ENCODE data around the gene ATF5. TPM values are rescaled to one million over a fixed set of nuclear protein-coding genes. Genes with fewer than 3 reads are reported as not detected.

ATF5 gene
- total and polyA plus RNA-seq, 2 of the 8 experiments (the other 6 are each of a cell fraction or from before 2014, with no cell fraction given) = 6.2 to 13.1 TPM

GRCh38 chr19:49954933-49955332, 25.9 kb downstream of the ATF5 start:
- DNase-seq (ENCODE audit: low read depth in 1 of 2, low spot score in 2 of 2) = no peak
- peaks cover 0 to 17% (median 9%) of the 10 kb centered on the region in 4 experiments; a peak in 6 of 7 replicates for H3K4me1 ChIP-seq (replicated peaks in 1 of 4; ENCODE audit: control insufficient read depth in 3 of 4, insufficient read depth in 4 of 4, low read length in 3 of 4)
- no peaks in the 10 kb centered on the region for H3K79me2 ChIP-seq (ENCODE audit: control insufficient read depth in 1 of 2, insufficient read depth in 2 of 2, low read length in 2 of 2)
- H3K56ac ChIP-seq (replicated peaks; ENCODE audit: insufficient read length, low read depth, low read length) = no peak overlapping the region
- no peak overlapping the region for H2BK15ac ChIP-seq (ENCODE audit: low read length)
- POLR2A ChIA-PET (ENCODE audit: partially characterized antibody) = interaction anchor here (1.2 to 2.1 kb wide), 2 partner anchors 22 to 26 kb away, joined by 4 to 10 read pairs; partner anchors contain the start of genes ATF5 and NUP62
- no peak overlapping the region for H2BK12ac ChIP-seq (ENCODE audit: low read depth, low read length)
- no peak overlapping the region for H3K4me2 ChIP-seq (ENCODE audit: insufficient read depth in 1 of 2, low read depth in 2 of 2, low read length in 2 of 2)
- peaks cover 0 to 1% of the 10 kb centered on the region in 2 experiments for H4K20me1 ChIP-seq (replicated peaks in 1 of 2; ENCODE audit: control insufficient read depth in 1 of 2, insufficient read depth in 2 of 2, low read length in 2 of 2)
- FAIRE-seq = no peak
- H3K4me3 ChIP-seq (ENCODE audit: extremely low read depth in 1 of 4, insufficient read depth in 2 of 4, low read depth in 3 of 4, low read length in 4 of 4) = no peak overlapping the region
- no peak overlapping the region for H4K91ac ChIP-seq (replicated peaks; ENCODE audit: insufficient read length, low read length)
- 85% methylated on average over 11 of the region's 11 CpGs; no CpG with 5 or more reads in 1 of the 2 experiments for WGBS, 2 experiments (ENCODE audit: extremely low coverage in 1 of 2, insufficient coverage in 1 of 2, insufficient read length in 1 of 2, insufficient replicate concordance in 2 of 2, low coverage in 1 of 2, low lambda C conversion rate in 2 of 2, missing lambda C conversion rate in 1 of 2)
- H3K27me3 ChIP-seq (replicated peaks in 1 of 4; ENCODE audit: control insufficient read depth in 3 of 4, extremely low read depth in 1 of 4, insufficient read depth in 3 of 4, low read length in 3 of 4) = no peaks in the 10 kb centered on the region
- no peak overlapping the region for H2AFZ ChIP-seq (ENCODE audit: low read length)
- H3K4ac ChIP-seq (replicated peaks; ENCODE audit: insufficient read length, low read depth, low read length) = no peak overlapping the region
- no peak overlapping the region for H4K5ac ChIP-seq (ENCODE audit: insufficient read length, low read depth, low read length)
- no peak overlapping the region for H3K18ac ChIP-seq (ENCODE audit: extremely low read depth, low read length)
- H2BK20ac ChIP-seq (ENCODE audit: low read length) = no peak overlapping the region
- H3K23me2 ChIP-seq (ENCODE audit: low read depth, low read length) = no peaks in the 10 kb centered on the region
- H2BK120ac ChIP-seq (replicated peaks; ENCODE audit: low read depth, low read length) = no peak overlapping the region
- H3K79me1 ChIP-seq (ENCODE audit: low read depth, low read length) = no peaks in the 10 kb centered on the region
- H3K23ac ChIP-seq (ENCODE audit: insufficient read length) = no peak overlapping the region
- no peak overlapping the region for H2BK5ac ChIP-seq (ENCODE audit: low read depth, low read length)
- peaks cover 0 to 3% of the 10 kb centered on the region in 2 experiments; a peak in 1 of 4 replicates for H3K9me3 ChIP-seq (ENCODE audit: insufficient read depth in 2 of 2, low read depth in 1 of 2, low read length in 1 of 2)
- no peak overlapping the region for H3K14ac ChIP-seq (ENCODE audit: insufficient read length)
- H3K36me3 ChIP-seq (ENCODE audit: control insufficient read depth in 2 of 4, insufficient read depth in 4 of 4, low read length in 3 of 4) = no peaks in the 10 kb centered on the region
- H3K27ac ChIP-seq (ENCODE audit: low read depth, low read length) = no peak overlapping the region
- no peak overlapping the region for H2AK5ac ChIP-seq (ENCODE audit: low read depth, low read length)
- no peak overlapping the region for H3K9ac ChIP-seq (replicated peaks in 1 of 4; ENCODE audit: extremely low read depth in 1 of 4, low read depth in 3 of 4, low read length in 3 of 4)
- no peak overlapping the region for H4K8ac ChIP-seq (ENCODE audit: extremely low read depth, insufficient read depth, low read length)
- CTCF ChIA-PET (ENCODE audit: partially characterized antibody) = interaction anchor here (1.0 to 7.3 kb wide), 6 partner anchors 15 to 92 kb away, joined by 3 to 69 read pairs (median 8); no protein-coding TSS in a partner anchor
- TF ChIP-seq JUND (IDR thresholded peaks at IDR 0.05; ENCODE audit: low read length) (no peak), TBP (IDR thresholded peaks at IDR 0.05; ENCODE audit: low read depth, low read length) (no peak), POLR2AphosphoS5 (IDR thresholded peaks at IDR 0.05; ENCODE audit: low read depth, low read length) (no peak), CTBP2 (IDR thresholded peaks at IDR 0.05; ENCODE audit: borderline replicate concordance, insufficient read depth, insufficient read length, low read length) (no peak), SIX5 (IDR thresholded peaks at IDR 0.05; ENCODE audit: low read depth, low read length) (no peak), E2F6 (IDR thresholded peaks at IDR 0.05) (no peak), POU5F1 (IDR thresholded peaks at IDR 0.05; ENCODE audit: low read depth, low read length) (no peak), RFX5 (IDR thresholded peaks at IDR 0.05; ENCODE audit: borderline replicate concordance, low read depth, low read length) (no peak), SP1 (IDR thresholded peaks at IDR 0.05; ENCODE audit: low read depth, low read length) (no peak), MAFK (IDR thresholded peaks at IDR 0.05; ENCODE audit: low read depth, low read length) (no peak), ZNF274 (IDR thresholded peaks at IDR 0.05; ENCODE audit: borderline replicate concordance, extremely low read depth, low read length) (no peak), FOSL1 (IDR thresholded peaks at IDR 0.05; ENCODE audit: insufficient read depth, low read depth, low read length) (no peak), TCF12 (IDR thresholded peaks at IDR 0.05; ENCODE audit: low read depth, low read length) (no peak), GABPA (IDR thresholded peaks at IDR 0.05; ENCODE audit: borderline replicate concordance, insufficient read depth, low read length) (no peak), BRCA1 (IDR thresholded peaks at IDR 0.05; ENCODE audit: low read depth, low read length) (no peak)

Measured in H1 (cell line).